Measurements from ENCODE around the gene USP5. TPM values are rescaled to one million over a fixed set of nuclear protein-coding genes. Genes with fewer than 3 reads are reported as not detected.

Gene USP5
- total RNA-seq, 2 donors from 2014 or later = 120 to 257 TPM

DNA sequence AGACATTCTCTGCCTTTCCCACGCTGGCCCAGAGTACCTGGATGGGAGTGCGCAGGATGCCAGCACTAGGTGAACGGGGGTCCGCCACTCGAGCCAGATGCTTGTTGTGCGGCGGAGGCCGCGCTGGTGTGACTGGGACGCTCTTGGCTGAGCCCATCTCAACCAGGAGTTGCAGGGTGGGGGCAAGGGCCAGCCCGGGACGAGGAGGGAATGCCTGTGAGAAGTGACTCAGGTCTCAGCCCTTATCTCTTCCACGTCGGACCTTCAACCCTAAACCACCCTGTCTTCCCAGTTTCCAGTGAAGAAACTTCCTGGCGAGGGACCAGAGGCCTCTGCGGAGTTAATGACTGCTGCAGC is 1.2 kb upstream of the USP5 start:
- DNase-seq = no peak
- Histone ChIP-seq H3K9ac (ENCODE audit: extremely low read depth, low read length, poor library complexity, severe bottlenecking) (peak overlapping the region; percentile 56), H3K36me3 (ENCODE audit: control insufficient read depth, insufficient read depth, low read length) (peaks cover 48% of the 10 kb centered on the region), H3K27me3 (ENCODE audit: control insufficient read depth, insufficient read depth, low read length, poor library complexity, severe bottlenecking) (no peaks in the 10 kb centered on the region), H3K4me1 (ENCODE audit: control insufficient read depth, insufficient read depth, low read length) (peaks cover 2% of the 10 kb centered on the region), H3K4me3 (ENCODE audit: low read length) (peak overlapping the region; percentile 92), H3K9me3 (ENCODE audit: control insufficient read depth, low read length) (no peaks in the 10 kb centered on the region), H3K27ac (ENCODE audit: low read depth, low read length) (no peak overlapping the region)
- H3K27me3 Mint-ChIP-seq (ENCODE audit: insufficient read depth) = no peaks in the 10 kb centered on the region
- peak overlapping the region; percentile 88 for H3K4me3 Mint-ChIP-seq
- peaks cover 25% of the 10 kb centered on the region for H3K4me1 Mint-ChIP-seq
- WGBS, 2 experiments (ENCODE audit: insufficient coverage in 1 of 2, insufficient read length in 1 of 2) = 10 to 26% methylated on average over 9 to 16 of the region's 16 CpGs
- H3K36me3 Mint-ChIP-seq (ENCODE audit: low read depth) = peaks cover 44% of the 10 kb centered on the region
- H3K9me3 Mint-ChIP-seq = no peaks in the 10 kb centered on the region
- TF ChIP-seq, protein P1, sequence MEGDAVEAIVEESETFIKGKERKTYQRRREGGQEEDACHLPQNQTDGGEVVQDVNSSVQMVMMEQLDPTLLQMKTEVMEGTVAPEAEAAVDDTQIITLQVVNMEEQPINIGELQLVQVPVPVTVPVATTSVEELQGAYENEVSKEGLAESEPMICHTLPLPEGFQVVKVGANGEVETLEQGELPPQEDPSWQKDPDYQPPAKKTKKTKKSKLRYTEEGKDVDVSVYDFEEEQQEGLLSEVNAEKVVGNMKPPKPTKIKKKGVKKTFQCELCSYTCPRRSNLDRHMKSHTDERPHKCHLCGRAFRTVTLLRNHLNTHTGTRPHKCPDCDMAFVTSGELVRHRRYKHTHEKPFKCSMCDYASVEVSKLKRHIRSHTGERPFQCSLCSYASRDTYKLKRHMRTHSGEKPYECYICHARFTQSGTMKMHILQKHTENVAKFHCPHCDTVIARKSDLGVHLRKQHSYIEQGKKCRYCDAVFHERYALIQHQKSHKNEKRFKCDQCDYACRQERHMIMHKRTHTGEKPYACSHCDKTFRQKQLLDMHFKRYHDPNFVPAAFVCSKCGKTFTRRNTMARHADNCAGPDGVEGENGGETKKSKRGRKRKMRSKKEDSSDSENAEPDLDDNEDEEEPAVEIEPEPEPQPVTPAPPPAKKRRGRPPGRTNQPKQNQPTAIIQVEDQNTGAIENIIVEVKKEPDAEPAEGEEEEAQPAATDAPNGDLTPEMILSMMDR (conservative IDR thresholded peaks at IDR 0.05) = no peak
- H3K27ac Mint-ChIP-seq = peak overlapping the region; percentile 99

DNA sequence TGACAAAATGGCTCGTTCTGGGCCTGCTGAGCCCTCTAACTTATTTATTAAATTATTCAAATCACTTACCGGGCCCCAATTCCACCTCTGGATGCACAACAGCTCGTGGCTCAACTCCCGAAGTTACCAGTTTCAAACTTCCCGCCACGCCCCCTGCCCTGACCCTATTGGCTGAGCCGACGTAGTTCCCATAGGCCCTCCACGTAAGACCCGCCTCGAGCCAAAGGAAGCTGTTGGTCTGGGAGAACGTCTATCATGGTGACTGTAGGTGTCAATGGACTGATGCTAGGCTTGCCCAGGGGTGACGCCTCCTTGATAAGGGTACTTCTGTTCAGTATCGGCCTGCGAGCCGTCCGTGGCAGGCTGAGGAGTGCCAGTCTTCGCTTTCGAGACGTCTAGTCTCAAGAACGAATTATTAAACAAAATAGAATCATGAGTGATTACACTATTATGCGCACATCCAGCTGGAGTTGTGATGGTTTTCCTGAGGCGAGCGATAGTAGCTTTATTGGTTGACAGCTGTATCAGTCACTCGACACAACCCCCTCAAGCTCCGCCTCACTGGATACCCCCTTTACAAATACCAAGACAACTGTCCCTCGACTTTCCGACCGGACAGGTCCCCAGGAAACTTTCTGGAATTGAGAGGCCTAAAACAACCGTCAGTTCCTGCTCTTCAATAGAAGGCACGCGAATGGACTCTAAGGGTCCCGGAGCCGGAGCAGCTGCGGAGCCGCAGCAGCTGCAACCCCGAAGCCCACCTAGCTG is 613 bp upstream of the USP5 start, which contains the start of gene CDCA3:
Gene CDCA3 (minus strand): TSS at position 134 of the 768 bp plus-strand sequence. CDS start 334 bp downstream, outside the sequence.
- Histone ChIP-seq H3K27ac (ENCODE audit: low read depth, low read length) (peak within 1 kb of the TSS; percentile 85), H3K36me3 (ENCODE audit: control insufficient read depth, insufficient read depth, low read length) (peaks cover 48% of the 10 kb centered on the region), H3K4me1 (ENCODE audit: control insufficient read depth, insufficient read depth, low read length) (peaks cover 2% of the 10 kb centered on the region), H3K9me3 (ENCODE audit: control insufficient read depth, low read length) (no peaks in the 10 kb centered on the region), H3K4me3 (ENCODE audit: low read length) (peak within 1 kb of the TSS; percentile 92), H3K27me3 (ENCODE audit: control insufficient read depth, insufficient read depth, low read length, poor library complexity, severe bottlenecking) (no peaks in the 10 kb centered on the region), H3K9ac (ENCODE audit: extremely low read depth, low read length, poor library complexity, severe bottlenecking) (peak within 1 kb of the TSS; percentile 56)
- H3K27me3 Mint-ChIP-seq (ENCODE audit: insufficient read depth) = no peaks in the 10 kb centered on the region
- H3K27ac Mint-ChIP-seq = peak within 1 kb of the TSS; percentile 99
- H3K9me3 Mint-ChIP-seq = no peaks in the 10 kb centered on the region
- peaks cover 45% of the 10 kb centered on the region for H3K36me3 Mint-ChIP-seq (ENCODE audit: low read depth)
- DNase-seq = peak; percentile 100
- WGBS, 2 experiments (ENCODE audit: insufficient coverage in 1 of 2, insufficient read length in 1 of 2) = 0 to 1% methylated on average over 23 to 37 of the region's 37 CpGs
- TF ChIP-seq, protein P1 (conservative IDR thresholded peaks at IDR 0.05) = no peak
- peak within 1 kb of the TSS; percentile 88 for H3K4me3 Mint-ChIP-seq
- H3K4me1 Mint-ChIP-seq = peaks cover 25% of the 10 kb centered on the region

DNA sequence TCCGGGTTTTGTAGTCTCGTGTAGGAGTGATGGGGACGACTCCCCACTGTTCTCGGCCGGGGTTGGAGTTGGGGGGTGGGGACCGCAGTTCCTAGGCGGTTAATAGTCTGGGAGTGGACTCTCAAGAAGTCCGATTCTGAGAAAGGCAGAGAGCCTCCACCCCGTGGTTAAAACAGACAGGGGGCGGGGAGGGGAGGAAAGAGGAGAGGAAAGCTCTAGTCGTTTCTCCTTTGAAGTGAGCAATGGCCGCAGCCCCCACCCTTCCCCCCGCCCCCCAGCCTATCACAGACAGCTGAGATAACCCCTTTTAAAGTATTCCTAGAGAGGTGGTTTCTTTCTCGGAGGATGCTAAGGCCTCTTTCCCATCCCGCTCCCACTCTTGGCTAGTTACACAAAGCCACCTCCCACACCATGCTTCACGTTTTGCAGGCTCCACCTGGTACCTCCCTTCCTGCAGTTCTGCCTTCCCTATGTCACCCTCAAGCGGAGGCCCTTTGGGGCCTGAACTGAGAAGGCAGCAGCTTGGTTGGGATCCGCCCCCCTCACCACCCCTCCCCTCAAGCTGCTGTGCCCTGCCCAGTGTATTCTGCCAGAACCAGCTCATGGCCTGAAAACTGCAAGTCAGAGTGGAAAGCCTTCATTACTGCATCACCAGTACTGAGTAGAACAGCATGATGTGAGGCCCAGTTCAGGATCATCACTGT is 853 bp downstream of the USP5 start:
- Mint-ChIP-seq H3K27ac (peak overlapping the region; percentile 98), H3K4me3 (peak overlapping the region; percentile 88), H3K9me3 (no peaks in the 10 kb centered on the region), H3K36me3 (ENCODE audit: low read depth) (peaks cover 47% of the 10 kb centered on the region), H3K4me1 (peaks cover 25% of the 10 kb centered on the region), H3K27me3 (ENCODE audit: insufficient read depth) (no peaks in the 10 kb centered on the region)
- 3 to 15% methylated on average over 4 to 15 of the region's 18 CpGs for WGBS, 2 experiments (ENCODE audit: insufficient coverage in 1 of 2, insufficient read length in 1 of 2)
- H3K27me3 ChIP-seq (ENCODE audit: control insufficient read depth, insufficient read depth, low read length, poor library complexity, severe bottlenecking) = no peaks in the 10 kb centered on the region
- no peaks in the 10 kb centered on the region for H3K9me3 ChIP-seq (ENCODE audit: control insufficient read depth, low read length)
- peak; percentile 88 for DNase-seq
- peak overlapping the region; percentile 61 for H3K27ac ChIP-seq (ENCODE audit: low read depth, low read length)
- TF ChIP-seq, protein P1 (conservative IDR thresholded peaks at IDR 0.05) = no peak
- H3K36me3 ChIP-seq (ENCODE audit: control insufficient read depth, insufficient read depth, low read length) = peaks cover 50% of the 10 kb centered on the region
- peaks cover 2% of the 10 kb centered on the region for H3K4me1 ChIP-seq (ENCODE audit: control insufficient read depth, insufficient read depth, low read length)
- peak overlapping the region; percentile 92 for H3K4me3 ChIP-seq (ENCODE audit: low read length)
- H3K9ac ChIP-seq (ENCODE audit: extremely low read depth, low read length, poor library complexity, severe bottlenecking) = peak overlapping the region; percentile 54
